MM.1S (cell line): ENCODE measurements around the gene RPS19BP1.
A peak's percentile ranks its signal among the peaks of the same experiment; 100 is the strongest.

Source experiments
- DNase-seq: peaks from one replicate; pipeline ENCODE4 v3.0.0-alpha.2; 2015
- H2AFZ ChIP-seq: fragments of 300-600 bp; sonication (generic); 2 replicates; pipeline ENCODE4 v1.6.0; 2016; ENCODE audit warnings: antibody characterized with exemption, low read length
- H3F3A ChIP-seq: fragments of 300-600 bp; sonication (generic); 2 replicates; pipeline ENCODE4 v1.6.1; 2016; ENCODE audit warnings: mild to moderate bottlenecking, antibody characterized with exemption, low read length, moderate library complexity, mixed read lengths; ENCODE audit not compliant: insufficient read depth
- H3K27ac ChIP-seq: fragments of 300-600 bp; sonication (generic); 2 replicates; pipeline ENCODE4 v1.5.1; 2016; ENCODE audit warnings: mild to moderate bottlenecking, low read length
- H3K27me3 ChIP-seq: fragments of 300-600 bp; sonication (generic); replicated peaks from 2 replicates; pipeline ENCODE4 v1.6.0; 2016; ENCODE audit warnings: low read length; ENCODE audit not compliant: insufficient read depth
- H3K36me3 ChIP-seq: fragments of 300-600 bp; sonication (generic); replicated peaks from 2 replicates; pipeline ENCODE4 v1.6.1; 2016; ENCODE audit warnings: mild to moderate bottlenecking, low read length, mixed read lengths; ENCODE audit not compliant: insufficient read depth
- H3K4me1 ChIP-seq: fragments of 300-600 bp; sonication (generic); 2 replicates; pipeline ENCODE4 v1.6.1; 2016; ENCODE audit warnings: low read length, mixed read lengths
- H3K4me2 ChIP-seq: fragments of 300-600 bp; sonication (generic); 2 replicates; pipeline ENCODE4 v1.6.0; 2016; ENCODE audit warnings: low read depth, low read length
- H3K4me3 ChIP-seq: fragments of 300-600 bp; sonication (generic); 2 replicates; pipeline ENCODE4 v1.5.1; 2016; ENCODE audit warnings: low read length, mixed read lengths
- H3K79me2 ChIP-seq: fragments of 300-600 bp; sonication (generic); 2 replicates; pipeline ENCODE4 v1.6.1; 2016; ENCODE audit warnings: mixed run types, low read length, mixed read lengths
- H3K9ac ChIP-seq: fragments of 300-600 bp; sonication (generic); 2 replicates; pipeline ENCODE4 v1.6.1; 2016; ENCODE audit warnings: low read length, mixed read lengths
- H3K9me2 ChIP-seq: fragments of 300-600 bp; sonication (generic); replicated peaks from 2 replicates; pipeline ENCODE4 v1.6.1; 2016; ENCODE audit warnings: mild to moderate bottlenecking, low read length, mixed read lengths; ENCODE audit not compliant: insufficient read depth
- H3K9me3 ChIP-seq: fragments of 300-600 bp; sonication (generic); replicated peaks from 2 replicates; pipeline ENCODE4 v1.6.1; 2016; ENCODE audit warnings: mild to moderate bottlenecking, low read length, mixed read lengths; ENCODE audit not compliant: insufficient read depth
- H4K20me1 ChIP-seq: fragments of 300-600 bp; sonication (generic); 2 replicates; pipeline ENCODE4 v1.6.1; 2016; ENCODE audit warnings: mild to moderate bottlenecking, low read length, moderate library complexity, mixed read lengths; ENCODE audit not compliant: insufficient read depth
- CTCF ChIP-seq: fragments of 300-600 bp; sonication (generic); IDR thresholded peaks from 2 replicates; pipeline ENCODE4 v1.5.1; 2016; ENCODE audit warnings: antibody characterized with exemption, low read length, mixed read lengths
- EZH2 ChIP-seq: fragments of 300-600 bp; sonication (generic); optimal IDR thresholded peaks from 2 replicates; pipeline ENCODE3; 2017; ENCODE audit warnings: low read depth, mild to moderate bottlenecking, antibody characterized with exemption, low read length, mixed read lengths

Gene RPS19BP1

DNA sequence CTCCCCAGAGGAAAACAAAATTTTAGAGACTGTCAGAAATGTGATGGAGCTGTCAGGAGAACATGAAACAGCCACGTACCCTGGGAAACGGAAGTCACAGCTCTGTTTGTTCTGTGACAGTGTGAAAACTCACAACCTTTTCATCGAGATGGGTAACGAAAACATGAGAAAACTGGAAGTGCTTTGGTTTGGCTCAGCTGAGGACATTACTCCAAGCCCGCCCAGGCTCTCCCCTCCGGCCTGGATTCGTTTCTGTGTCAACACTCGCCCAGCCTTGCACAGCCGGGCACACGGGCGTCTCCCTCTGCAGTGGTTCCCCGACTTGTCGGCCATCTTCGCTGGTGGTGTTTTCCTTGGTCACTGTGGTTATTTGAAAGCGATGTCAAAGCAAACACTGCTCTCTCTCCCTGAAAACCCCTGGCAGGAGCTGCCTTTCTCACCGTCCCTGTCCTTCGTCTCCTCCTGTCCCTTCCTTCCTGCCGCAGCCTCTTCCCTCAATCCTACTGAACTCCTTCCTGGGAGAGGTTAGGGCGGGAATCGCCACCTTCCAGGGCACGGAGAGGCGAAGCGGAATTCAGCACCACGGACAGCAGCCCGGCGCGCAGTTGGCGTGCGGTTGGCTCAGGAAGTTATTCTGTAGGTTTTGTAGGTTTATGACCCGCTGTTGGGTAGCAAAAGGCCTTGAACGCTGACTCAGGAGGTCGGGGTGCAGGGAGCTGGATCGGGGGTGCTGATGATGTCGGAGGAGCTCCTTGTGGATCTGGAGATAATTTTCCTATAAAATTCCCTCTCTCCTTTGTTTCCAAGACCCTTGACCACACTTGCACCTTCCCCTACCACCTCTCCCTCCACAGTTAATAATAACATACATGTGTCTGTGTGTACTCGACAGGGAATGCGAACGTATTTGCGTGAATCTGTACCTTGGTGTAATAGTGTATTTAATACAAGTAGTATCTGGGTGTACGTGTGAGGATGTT lies 13.1 kb upstream of the RPS19BP1 start:
- H3K4me2 ChIP-seq: no peak overlapping the region
- H3K9me2 ChIP-seq: no peaks in the 10 kb centered on the region
- no peaks in the 10 kb centered on the region for H3K9me3 ChIP-seq
- H3K27me3 ChIP-seq: peaks cover 17% of the 10 kb centered on the region
- no peak overlapping the region for H3K27ac ChIP-seq
- H2AFZ ChIP-seq: no peak overlapping the region
- no peak for DNase-seq
- H3K4me1 ChIP-seq: 0 out of 2 replicates have a peak, but pooled peaks cover 5% of the 10 kb centered on the region
- H3F3A ChIP-seq: 0 out of 2 replicates have a peak, but pooled peaks cover 4% of the 10 kb centered on the region
- H3K79me2 ChIP-seq: no peaks in the 10 kb centered on the region
- H3K36me3 ChIP-seq: no peaks in the 10 kb centered on the region
- TF ChIP-seq EZH2 (no peak), CTCF (no peak)
- H3K9ac ChIP-seq: no peak overlapping the region
- no peak overlapping the region for H3K4me3 ChIP-seq
- no peaks in the 10 kb centered on the region for H4K20me1 ChIP-seq

DNA sequence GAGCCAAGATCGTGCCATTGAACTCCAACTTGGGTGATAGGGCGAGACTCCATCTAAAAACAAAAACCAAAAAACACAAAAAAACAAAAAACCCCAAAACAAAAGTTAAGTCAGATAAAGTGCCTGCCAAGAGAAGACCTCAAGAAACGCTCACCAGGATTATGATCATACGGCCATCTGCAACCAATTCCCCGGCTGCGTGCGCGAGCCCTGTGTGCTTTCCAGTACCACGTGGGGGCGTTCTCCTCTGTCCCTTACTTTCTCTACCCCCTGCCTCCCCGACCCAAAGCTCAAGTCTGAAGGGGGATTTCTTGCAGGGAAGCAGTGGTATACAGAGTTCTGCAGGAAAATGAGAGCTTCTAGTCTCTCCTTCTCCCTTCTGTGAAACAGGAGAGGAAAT lies 10.5 kb upstream of the RPS19BP1 start:
- Histone ChIP-seq H3F3A (0 out of 2 replicates have a peak, but pooled peaks cover 4% of the 10 kb centered on the region), H3K9me2 (no peaks in the 10 kb centered on the region), H4K20me1 (no peaks in the 10 kb centered on the region), H3K4me2 (no peak overlapping the region), H3K4me3 (no peak overlapping the region), H3K9me3 (no peaks in the 10 kb centered on the region), H2AFZ (no peak overlapping the region), H3K27ac (no peak overlapping the region), H3K4me1 (0 out of 2 replicates have a peak, but pooled peaks cover 5% of the 10 kb centered on the region), H3K36me3 (no peaks in the 10 kb centered on the region), H3K9ac (no peak overlapping the region), H3K27me3 (peaks cover 14% of the 10 kb centered on the region), H3K79me2 (no peaks in the 10 kb centered on the region)
- no peak for DNase-seq
- TF ChIP-seq EZH2 (no peak), CTCF (peak; percentile 41)

- Histone ChIP-seq H3K9ac (no peak overlapping the region), H3K9me2 (no peaks in the 10 kb centered on the region), H3K36me3 (no peaks in the 10 kb centered on the region), H3F3A (no peaks in the 10 kb centered on the region), H2AFZ (no peak overlapping the region), H3K27me3 (no peaks in the 10 kb centered on the region; the same call in 1 of the 2 replicates), H4K20me1 (no peaks in the 10 kb centered on the region), H3K9me3 (no peaks in the 10 kb centered on the region), H3K79me2 (no peaks in the 10 kb centered on the region), H3K4me2 (no peak overlapping the region), H3K4me1 (peaks cover 4% of the 10 kb centered on the region; the same call in 1 of the 2 replicates), H3K4me3 (no peak overlapping the region), H3K27ac (no peak overlapping the region)
- no peak for TF ChIP-seq CTCF
- no peak for DNase-seq
Measured at GRCh38 chr22:39537975-39538374, 5.4 kb upstream of the RPS19BP1 start.
